HG02798 (cell line): ENCODE measurements around the gene CUZD1.
"Not testable (repeated sequence)": the region's sequence is repeated elsewhere in the genome, so short reads cannot be mapped to it uniquely, and the experiment has no call there.

Source experiments
- ATAC-seq: cut with Tn5 transposase; IDR thresholded peaks from one replicate; pipeline ENCODE4 v1.9.1; 2021; ENCODE audit warnings: mild to moderate bottlenecking; ENCODE audit not compliant: unreplicated experiment, poor library complexity

CUZD1 gene, protein sequence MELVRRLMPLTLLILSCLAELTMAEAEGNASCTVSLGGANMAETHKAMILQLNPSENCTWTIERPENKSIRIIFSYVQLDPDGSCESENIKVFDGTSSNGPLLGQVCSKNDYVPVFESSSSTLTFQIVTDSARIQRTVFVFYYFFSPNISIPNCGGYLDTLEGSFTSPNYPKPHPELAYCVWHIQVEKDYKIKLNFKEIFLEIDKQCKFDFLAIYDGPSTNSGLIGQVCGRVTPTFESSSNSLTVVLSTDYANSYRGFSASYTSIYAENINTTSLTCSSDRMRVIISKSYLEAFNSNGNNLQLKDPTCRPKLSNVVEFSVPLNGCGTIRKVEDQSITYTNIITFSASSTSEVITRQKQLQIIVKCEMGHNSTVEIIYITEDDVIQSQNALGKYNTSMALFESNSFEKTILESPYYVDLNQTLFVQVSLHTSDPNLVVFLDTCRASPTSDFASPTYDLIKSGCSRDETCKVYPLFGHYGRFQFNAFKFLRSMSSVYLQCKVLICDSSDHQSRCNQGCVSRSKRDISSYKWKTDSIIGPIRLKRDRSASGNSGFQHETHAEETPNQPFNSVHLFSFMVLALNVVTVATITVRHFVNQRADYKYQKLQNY

DNA sequence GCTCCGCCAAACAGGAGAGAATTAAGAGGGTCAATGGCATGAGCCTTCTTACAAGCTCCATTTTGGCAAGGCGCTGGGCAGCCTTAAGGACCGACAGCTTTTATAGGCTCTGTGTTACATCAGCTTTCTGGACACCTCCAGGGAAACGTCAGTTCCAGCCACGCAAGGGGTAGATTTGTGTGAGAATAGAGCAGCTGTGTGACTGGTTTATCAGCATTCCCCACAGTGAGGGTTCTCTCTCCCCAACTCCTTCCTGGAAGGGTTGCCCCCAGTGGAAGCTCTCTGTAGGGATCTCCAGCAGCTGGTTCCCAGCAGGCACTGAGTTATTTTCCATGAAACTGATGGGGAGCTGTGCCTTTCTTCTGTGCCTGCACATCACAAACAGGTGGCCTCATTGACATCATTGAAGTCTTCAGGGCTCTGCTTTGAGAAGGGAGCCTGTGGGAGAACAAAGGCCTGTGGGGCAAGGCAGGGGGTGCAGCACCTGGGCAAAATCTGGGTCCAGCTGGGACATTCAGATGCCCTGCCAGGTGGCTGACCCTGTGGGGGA lies at the start of gene CUZD1:
Gene CUZD1 (minus strand): TSS at position 75 of the 550 bp plus-strand sequence. CDS start 14 bp downstream, at position 61.
- no peak for ATAC-seq

DNA sequence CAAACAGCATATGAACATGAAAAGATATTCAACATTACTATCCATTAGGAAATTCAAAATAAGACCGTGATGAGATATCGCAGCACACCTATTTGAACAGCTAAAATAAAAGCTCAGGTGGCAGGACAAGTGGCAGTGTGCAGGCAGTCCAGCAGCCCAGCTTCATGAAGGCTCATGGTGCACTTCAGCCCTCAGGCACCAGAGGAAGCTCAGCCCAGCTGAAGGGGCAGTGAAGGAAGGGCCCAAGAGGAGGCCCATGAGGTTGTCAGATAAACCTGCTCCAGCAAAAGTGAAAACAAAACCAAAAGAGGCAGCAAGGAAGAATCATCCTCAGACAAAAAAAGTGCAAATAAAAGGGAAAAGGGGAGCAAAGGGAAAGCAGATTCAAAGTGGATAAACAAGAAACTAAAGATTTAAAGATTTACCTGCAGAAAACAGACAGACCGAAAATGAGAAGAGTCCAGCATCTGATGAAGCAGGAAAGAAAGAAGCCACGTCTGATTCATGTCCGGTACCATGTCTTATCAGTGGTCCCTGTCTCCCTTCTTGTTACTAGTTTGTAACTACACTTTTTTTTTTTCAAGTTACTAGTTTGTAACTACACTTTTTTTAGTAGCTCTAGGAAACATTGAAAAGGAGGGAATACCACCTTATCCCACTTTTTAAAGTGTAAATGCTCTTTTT lies 48.7 kb upstream of the CUZD1 start:
- no peak for ATAC-seq

DNA sequence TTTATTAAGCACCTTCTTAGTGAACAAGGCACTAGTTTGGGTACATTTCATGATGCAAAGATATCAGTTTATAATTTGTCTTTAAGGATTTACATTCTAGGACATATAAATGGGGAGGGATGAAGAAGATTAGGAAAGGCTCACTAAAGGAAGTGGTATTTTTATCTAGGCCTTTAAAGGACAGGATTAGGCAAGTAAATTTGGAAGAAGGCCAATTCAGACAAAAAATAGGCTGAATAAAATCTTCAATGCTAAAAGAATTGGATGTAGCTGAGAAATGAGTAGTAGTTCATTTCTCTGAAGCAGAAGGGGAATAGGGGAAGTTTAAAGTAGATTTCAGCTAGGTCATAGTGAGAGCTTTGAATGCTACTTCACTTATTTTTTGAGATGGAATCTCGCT lies 38.5 kb upstream of the CUZD1 start:
- ATAC-seq, result no peak

DNA sequence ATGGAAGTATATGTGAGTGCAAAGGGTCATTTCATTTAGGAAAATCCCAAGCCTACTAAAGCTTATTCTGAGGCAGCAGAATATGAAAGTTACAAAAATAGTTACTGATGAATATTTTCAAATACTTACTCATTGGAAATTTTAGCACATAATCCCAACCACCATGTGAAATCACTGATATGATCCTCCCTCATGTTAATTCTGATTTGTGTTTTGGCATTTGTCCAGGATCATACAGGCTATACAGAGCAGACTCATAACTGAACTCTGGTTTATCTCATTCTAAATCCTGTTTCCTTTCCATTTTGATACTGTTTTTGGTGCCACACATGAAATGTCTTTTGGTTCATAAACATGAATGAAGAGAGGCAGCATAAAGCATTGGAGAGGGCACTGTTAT lies 37.1 kb upstream of the CUZD1 start:
- no peak for ATAC-seq

DNA sequence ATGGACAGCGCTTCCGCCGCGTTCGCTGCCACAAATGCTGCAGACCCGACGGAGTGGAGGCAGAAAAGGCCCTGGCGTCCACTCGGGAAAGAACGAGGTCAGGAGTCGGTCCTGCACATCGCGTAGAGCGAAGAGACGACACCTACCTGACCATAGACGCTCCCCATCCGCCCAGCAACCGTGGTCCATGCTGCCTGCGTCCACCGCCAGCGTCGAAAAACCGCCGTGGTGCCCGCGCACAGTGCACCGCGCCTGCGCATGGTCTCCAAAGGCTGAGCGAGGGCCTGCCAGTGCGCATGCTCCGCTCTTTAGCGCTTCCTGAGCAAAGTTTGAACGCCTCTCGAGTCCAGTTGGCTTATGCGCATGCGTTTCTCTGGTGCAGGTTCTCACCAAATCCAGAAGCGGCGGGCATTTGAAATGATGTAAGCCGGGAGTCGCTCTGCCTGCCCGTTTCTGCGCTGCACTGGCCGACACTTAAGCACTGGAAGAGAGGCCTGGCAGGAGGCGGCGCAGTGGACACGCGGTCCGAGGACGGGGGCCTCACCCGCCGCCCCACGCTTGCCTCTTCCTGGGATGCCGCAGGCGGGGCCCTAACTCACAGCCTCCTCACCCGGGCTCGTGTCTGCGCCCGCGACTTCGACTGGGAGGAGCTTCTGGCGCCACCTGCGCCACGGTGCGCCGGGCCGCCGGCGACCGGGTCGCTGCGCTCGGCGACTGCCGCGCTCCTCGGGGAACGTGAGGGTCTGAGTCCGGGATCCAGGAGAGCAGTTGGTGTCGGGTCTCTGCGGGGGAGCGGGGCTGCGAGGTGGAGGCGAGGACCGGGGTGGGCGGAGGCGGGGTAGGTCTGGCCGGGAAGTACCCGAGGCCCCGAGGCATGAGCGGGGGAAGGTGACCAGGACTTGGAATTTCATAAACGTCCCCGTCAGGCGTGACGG lies 33.9 kb upstream of the CUZD1 start, which contains the start of gene FAM24B:
Gene FAM24B (minus strand): TSS at position 243 of the 935 bp plus-strand sequence. CDS start 29,066 bp downstream, outside the sequence.
- peak; percentile 82 for ATAC-seq

DNA sequence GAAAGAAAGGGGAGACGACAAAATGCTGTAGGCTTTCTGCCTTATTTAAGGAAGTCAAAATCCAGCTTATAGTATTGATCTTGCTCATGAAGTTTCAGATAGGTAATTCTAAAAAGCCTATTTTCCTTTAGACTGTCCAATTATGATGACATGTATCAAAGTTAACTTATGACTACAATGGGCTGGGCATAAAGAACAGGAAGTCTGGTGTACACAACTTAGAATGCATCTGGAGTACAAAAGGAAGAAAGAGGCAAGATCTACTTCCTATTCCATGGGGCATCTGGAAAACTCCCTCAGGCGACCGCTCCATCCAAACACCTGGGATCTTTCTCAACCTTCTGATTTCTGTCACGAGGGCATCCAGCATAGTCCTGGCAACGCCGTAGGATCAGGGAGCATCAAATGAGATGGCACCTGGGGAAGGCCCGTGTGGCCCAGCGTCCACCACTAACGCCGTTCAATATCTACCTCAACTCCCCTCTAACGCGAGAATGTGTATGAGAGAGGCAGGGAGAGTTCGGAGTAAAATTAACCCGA lies 33.2 kb upstream of the CUZD1 start:
- ATAC-seq, result peak; percentile 15

DNA sequence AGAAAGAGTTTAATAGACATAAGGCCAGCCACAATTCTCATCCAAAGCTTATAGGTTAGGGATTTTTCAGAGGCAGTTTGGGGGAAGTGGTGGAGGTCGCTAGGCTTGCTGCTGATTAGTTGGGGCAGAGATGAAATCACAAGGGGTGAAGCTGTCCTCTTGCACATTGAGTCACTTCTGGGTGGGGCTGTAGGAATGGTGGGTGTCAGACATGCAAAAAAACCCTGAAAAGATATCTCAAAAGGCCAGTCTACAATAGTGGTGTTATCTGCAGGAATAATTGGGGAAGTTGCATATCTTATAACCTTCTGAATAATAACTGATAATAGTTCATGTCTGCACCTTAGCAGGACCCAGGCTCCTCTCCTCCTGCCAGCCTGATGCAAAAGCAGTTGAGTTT lies 31.6 kb upstream of the CUZD1 start:
- no peak for ATAC-seq

DNA sequence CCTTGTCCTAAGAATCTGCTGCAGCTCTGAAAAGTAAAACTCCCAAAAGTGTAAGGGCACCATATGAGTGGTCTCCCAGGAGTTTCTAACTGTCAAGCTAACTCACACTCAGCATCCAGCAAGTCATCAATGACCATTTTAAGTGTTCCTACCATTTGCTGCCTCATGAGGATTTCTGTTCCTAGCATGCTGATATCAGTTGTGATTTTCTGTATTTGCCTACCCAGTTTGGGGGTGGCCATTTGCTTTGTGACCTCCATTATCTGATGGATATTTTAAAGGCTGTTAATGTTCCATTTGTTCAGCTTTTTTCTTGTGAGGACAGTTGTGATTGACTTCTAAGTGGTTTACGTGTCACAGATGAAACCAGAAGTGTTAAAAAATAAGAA lies 30.8 kb upstream of the CUZD1 start:
- no peak for ATAC-seq

DNA sequence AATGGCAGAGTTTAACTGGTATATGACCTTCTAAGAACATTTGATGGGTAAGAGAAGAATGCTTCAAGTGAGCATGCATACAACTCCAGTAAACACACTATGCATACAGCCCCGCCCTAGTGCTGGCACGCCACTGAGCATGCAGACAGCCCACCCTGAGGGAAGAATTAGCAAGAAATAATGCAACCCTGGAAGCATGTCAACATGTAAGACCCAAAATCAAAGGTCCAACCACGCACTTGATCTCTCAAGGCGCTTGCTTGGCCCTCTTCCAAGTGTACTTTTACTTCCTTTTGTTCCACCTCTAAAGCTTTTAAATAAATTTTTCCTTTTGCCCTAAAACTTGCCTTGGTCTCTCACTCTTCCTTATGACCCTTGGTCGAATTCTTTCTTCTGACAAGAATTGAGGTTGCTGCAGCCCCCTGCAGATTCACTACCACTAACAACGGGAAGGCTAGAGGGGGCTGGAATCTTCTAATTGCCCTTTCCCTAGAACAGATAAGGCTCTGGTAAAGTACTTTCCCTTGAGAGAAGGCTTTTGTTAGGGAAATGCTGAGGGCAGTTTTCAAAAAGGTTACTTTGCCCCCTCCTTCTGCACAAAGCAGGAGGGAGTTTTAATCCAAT lies 30.3 kb upstream of the CUZD1 start:
- no peak for ATAC-seq

DNA sequence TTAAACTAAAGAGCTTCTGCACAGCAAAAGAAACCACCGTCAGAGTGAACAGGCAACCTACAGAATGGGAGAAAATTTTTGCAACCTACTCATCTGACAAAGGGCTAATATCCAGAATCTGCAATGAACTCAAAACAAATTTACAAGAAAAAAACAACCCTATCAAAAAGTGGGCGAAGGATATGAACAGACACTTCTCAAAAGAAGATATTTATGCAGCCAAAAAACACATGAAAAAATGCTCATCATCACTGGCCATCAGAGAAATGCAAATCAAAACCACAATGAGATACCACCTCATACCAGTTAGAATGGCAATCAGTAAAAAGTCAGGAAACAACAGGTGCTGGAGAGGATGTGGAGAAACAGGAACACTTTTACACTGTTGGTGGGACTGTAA lies 26.3 kb upstream of the CUZD1 start:
- not testable (repeated sequence) for ATAC-seq

DNA sequence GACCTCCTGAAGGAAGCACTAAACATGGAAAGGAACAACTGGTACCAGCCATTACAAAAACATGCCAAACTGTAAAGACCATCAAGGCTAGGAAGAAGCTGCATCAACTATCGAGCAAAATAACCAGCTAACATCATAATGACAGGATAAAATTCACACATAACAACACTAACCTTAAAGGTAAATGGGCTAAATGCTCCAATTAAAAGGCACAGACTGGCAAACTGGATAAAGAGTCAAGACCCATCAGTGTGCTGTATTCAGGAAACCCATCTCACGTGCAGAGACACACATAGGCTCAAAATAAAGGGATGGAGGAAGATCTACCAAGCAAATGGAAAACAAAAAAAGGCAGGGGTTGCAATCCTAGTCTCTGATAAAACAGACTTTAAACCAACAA lies 23.1 kb upstream of the CUZD1 start:
- ATAC-seq, result not testable (repeated sequence)

DNA sequence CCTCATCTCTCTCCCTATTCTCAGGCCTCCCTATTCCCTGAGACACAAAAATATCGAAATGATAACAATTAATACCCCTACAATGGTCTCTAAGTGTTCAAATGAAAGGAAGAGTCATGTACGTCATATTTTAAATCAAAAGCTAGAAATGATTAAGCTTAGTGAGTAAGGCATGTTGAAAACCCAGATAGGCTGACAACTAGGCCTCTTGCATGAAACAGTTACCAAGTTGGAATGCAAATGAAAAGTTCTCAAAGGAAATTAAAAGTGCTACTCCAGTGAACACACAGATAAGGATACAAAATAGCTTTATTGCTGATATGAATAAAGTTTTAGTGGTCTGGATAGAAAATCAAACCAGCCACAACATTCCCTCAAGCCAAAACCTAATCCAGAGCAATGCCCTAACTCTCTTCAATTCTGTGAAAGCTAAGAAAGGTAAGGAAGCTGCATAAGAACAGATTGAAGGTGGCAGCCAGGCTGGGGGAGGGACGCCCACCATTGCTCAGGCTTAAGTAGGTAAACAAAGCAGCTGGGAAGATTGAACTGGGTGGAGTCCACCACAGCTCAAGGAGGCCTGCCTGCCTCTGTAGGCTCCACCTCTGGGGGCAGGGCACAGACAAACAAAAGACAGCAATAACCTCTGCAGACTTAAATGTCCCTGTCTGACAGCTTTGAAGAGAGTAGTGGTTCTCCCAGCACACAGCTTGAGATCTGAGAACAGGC lies 21.3 kb upstream of the CUZD1 start:
- not testable (repeated sequence) for ATAC-seq

DNA sequence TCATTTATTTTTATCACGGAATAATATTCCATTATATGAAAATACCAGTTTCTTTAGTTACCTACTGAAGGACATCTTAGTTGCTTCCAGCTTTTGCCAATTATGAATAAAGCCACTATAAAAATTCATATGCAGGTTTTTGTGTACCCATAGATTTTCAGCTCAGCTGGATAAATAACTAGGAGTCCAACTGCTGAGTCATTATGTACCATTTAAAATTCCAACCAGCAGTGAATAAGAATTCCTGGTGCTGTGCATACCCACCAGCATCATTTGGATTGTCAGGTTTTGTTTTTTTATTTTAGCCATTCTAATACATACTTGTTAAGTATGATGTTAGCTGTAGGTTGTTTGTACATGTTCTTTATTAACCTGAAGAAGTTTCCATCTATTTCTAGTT lies 19.2 kb upstream of the CUZD1 start:
- no peak for ATAC-seq

DNA sequence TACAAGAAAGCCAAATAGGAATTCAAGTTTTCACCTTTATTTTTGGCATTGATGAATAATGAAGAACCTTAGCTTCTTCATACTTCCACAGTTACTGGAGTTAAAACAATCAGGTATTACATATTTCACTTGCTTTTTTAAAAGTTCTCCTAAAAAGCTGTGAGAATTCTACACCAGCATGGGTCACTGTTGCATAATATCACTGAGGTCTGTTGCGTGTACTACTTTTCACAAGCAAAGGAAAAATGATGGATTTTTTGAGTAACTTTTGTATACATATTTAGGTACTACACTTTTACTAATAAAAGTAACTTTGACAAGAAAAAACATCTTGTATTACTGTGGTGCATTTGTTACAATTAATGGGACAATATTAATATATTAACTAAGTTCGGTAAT lies 18.5 kb upstream of the CUZD1 start:
- ATAC-seq, result no peak

DNA sequence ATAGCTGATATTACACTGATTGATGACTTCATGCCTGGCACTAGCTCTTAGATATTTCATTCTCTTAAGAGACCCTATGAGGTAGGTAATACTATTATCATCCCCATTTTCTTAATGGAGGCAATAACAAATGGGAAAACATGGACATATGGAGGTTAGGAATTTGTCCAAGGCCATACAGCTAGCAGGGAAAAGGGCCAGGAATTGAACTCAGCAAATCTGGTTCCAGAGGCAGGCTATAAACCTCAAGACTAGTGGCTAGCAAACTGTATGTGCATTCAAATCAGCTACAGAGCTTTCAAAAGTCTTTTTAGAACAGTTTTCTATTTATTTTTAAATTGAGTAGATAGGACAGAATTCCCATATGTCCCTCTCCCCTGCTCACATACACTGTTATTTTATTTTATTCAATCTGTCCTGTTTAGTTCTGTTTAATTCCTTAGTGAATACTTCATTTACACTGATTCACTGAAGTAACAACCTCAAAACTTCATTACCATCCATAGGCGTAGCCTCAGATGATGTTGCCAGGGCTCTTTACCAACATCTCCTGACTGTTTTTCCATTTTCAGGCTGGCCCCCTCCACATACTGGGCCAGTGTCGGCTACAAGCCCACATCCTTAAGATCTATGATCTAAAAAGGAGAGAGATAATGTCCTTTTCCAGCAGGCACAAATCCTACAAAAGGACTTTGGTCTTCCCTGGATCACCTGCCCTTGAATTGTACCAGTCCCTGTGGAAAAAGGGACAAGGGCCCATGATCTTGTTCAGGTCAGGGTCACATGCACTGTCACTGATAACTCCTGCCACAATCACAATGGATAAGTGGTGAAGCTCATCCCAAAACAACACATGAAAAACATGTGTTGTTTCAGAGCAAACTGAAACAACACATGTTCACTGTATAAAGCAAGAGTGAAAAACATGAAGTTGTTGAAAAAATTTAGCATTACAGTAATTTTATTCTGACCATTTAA lies 17.8 kb upstream of the CUZD1 start:
- ATAC-seq, result no peak

DNA sequence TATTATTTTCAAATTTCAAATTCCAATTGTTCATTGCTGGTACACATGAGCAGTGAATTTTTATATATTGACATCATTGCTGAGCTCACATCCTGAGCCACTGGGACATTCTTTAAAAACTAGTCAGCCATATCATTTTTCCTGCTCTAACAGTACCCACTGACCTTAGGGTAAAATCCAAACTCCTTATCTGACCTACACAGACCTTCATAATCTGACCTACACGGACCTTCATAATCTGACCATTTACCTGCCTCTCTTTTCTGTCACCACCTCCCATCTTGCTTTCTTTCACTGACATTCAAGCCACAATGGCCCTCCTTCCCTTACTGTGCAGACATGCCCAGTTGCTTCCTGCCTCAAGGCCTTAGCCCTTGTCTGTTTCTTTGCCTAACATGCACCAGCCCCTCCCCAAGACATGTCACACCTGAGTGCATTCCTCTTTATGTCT lies 16.1 kb upstream of the CUZD1 start:
- ATAC-seq, result no peak

DNA sequence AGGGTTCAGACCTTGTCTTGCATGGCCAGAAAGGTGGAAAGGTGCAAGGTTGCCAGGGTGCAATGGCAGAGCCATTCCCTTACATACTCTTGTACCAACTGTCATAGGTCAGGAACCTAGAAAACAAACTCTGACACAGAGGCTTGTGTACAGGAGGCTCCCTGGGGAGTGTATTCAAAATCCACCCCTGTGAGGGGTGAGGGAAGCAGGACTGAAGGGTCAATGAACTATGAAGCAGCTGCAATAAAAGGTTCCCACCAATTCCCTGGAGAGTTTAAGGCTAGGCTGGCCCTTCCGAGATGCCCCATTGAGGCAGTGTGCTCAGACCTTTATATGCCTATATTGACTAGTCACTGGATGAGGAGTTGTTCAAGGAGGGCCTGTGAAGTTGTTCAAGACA lies 13.9 kb upstream of the CUZD1 start:
- ATAC-seq, result no peak
